ENCODE data around the gene NEURL3. TPM values are rescaled to one million over a fixed set of nuclear protein-coding genes. Genes with fewer than 3 reads are reported as not detected.

Gene NEURL3
- total RNA-seq, 1 donor from 2014 or later: 0.13 TPM

DNA sequence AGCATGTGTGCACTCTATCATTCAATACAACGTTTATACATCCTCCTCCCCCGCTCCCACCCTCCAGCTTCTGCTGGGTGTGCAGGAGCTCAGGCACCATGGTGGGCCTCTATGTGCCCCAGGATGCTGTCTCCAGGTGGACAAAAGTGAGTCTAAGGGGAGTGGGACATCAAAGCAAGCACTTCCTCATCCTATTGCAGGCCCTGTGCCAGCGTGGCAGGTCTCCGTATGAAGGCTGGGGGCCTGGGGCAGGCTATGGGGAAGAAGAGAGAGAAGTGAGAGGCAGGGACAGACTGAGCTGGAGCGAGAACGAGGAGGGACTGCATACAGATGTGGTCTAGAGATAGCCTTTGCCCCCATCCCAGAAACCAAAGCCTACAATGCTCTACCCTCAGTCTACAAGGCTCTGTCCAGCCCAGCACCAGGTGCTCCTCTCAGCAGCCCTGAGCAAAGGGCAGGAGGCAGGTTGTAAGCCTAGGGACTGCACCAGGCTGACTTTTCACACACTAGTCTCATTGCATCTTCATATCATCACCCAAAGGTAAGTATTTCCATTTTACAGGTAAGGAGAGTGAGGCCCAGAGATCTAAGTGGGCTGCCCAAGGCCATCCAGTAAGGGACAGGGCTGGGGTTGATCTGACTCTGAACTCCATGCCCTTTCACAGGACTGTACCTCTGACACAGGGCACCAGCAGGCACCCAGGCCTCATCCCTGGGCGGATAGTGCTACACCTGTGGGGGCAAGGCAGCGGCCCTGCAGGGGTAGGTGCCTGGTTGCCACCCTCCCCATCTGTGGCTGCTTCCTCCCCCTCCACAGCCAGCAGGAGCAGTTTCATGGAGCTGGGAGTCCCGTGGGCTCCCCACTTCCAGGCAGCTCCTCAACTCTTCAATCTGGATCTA is 17.4 kb upstream of the NEURL3 start:
- Mint-ChIP-seq H3K27ac (no peak overlapping the region), H3K4me3 (no peak overlapping the region)

DNA sequence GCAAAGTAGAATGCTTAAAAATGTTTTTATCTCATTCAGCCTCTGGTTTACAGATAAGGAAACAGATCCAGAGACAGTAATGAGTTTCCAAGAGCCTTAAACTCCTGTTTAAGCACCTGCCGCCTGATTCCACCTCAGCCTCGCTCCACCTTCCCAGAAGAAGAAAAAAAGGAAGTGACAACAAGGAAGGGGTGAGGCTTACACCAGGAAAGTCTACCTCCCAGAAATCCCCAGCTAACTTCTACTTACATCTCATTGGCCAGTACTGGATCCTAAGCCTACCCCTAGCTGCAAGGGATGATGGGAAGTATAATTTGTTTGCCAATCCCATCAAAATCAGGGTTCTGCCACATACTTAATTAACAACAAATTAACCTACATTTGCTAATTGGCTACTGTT is 16.1 kb upstream of the NEURL3 start:
- no peaks in the 10 kb centered on the region for H3K36me3 Mint-ChIP-seq
- TF ChIP-seq CTCF (IDR thresholded peaks at IDR 0.05; ENCODE audit: unreplicated experiment): no peak
- H3K4me3 Mint-ChIP-seq: no peak overlapping the region
- no peak for DNase-seq (ENCODE audit: low spot score in 2 of 2, unreplicated experiment in 2 of 2)
- no peak overlapping the region for H3K27ac Mint-ChIP-seq
- H3K9me3 Mint-ChIP-seq: peaks cover 17% of the 10 kb centered on the region
- H3K4me1 Mint-ChIP-seq: peaks cover 6% of the 10 kb centered on the region
- peaks cover 33% of the 10 kb centered on the region for H3K27me3 Mint-ChIP-seq (ENCODE audit: low read depth)

More for the DNA sequence above, 17.4 kb upstream of the NEURL3 start:
- Mint-ChIP-seq H3K9me3 (peaks cover 6% of the 10 kb centered on the region), H3K27me3 (ENCODE audit: low read depth) (peaks cover 40% of the 10 kb centered on the region), H3K36me3 (no peaks in the 10 kb centered on the region), H3K4me1 (peaks cover 10% of the 10 kb centered on the region)
- TF ChIP-seq CTCF (IDR thresholded peaks at IDR 0.05; ENCODE audit: unreplicated experiment): no peak
- DNase-seq (ENCODE audit: low spot score in 2 of 2, unreplicated experiment in 2 of 2): no peak

- no peak for DNase-seq (ENCODE audit: low spot score in 2 of 2, unreplicated experiment in 2 of 2)
- H3K27ac Mint-ChIP-seq: no peak overlapping the region
- no peaks in the 10 kb centered on the region for H3K36me3 Mint-ChIP-seq
- H3K9me3 Mint-ChIP-seq: peaks cover 17% of the 10 kb centered on the region
- no peak for TF ChIP-seq CTCF (IDR thresholded peaks at IDR 0.05; ENCODE audit: unreplicated experiment)
- peaks cover 28% of the 10 kb centered on the region for H3K27me3 Mint-ChIP-seq (ENCODE audit: low read depth)
- no peak overlapping the region for H3K4me3 Mint-ChIP-seq
- peaks cover 6% of the 10 kb centered on the region for H3K4me1 Mint-ChIP-seq
Measured at GRCh38 chr2:96520697-96521096, 15.5 kb upstream of the NEURL3 start.

- Mint-ChIP-seq H3K9me3 (peaks cover 17% of the 10 kb centered on the region), H3K36me3 (no peaks in the 10 kb centered on the region), H3K4me1 (peaks cover 6% of the 10 kb centered on the region), H3K27me3 (ENCODE audit: low read depth) (peaks cover 24% of the 10 kb centered on the region), H3K4me3 (no peak overlapping the region), H3K27ac (no peak overlapping the region)
- no peak for DNase-seq (ENCODE audit: low spot score in 2 of 2, unreplicated experiment in 2 of 2)
- no peak for TF ChIP-seq CTCF (IDR thresholded peaks at IDR 0.05; ENCODE audit: unreplicated experiment)
Measured at GRCh38 chr2:96520231-96520630, 15.1 kb upstream of the NEURL3 start.

DNA sequence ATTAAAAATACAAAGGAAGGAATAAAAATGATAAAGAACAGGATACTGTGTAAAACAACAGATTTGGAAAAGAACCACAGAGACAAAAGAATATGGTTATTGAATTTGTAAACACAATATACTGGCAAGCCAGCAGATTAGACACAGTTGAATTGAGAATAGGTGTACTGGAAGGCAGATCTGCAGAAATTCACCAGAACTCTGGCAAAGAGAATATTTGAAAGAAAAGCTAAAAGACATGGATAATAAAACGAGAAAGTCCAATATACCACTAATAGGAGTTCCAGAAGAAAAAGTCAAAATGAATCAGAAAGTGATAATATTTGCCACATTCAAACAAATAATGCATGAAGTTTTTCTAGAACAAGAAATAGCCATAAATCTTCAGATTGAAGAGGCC is 11.9 kb upstream of the NEURL3 start:
- no peaks in the 10 kb centered on the region for H3K36me3 Mint-ChIP-seq
- peaks cover 5% of the 10 kb centered on the region for H3K27me3 Mint-ChIP-seq (ENCODE audit: low read depth)
- H3K4me1 Mint-ChIP-seq: no peaks in the 10 kb centered on the region
- H3K27ac Mint-ChIP-seq: no peak overlapping the region
- TF ChIP-seq CTCF (IDR thresholded peaks at IDR 0.05; ENCODE audit: unreplicated experiment): no peak
- H3K4me3 Mint-ChIP-seq: no peak overlapping the region
- peaks cover 17% of the 10 kb centered on the region for H3K9me3 Mint-ChIP-seq
- no peak for DNase-seq (ENCODE audit: low spot score in 2 of 2, unreplicated experiment in 2 of 2)

All from mesothelial cell of epicardium (in vitro differentiated cells).